Superior temporal gyrus (tissue), 1 donor: ENCODE data around the gene HYAL3.
"Not testable (repeated sequence)": the region's sequence is repeated elsewhere in the genome, so short reads cannot be mapped to it uniquely, and the experiment has no call there.

Experiments
- DNase-seq: peaks from one replicate; pipeline ENCODE4 v3.0.0-alpha.2; 2016; ENCODE audit errors: extremely low spot score

The HYAL3 gene

GRCh38 chr3:50290161-50290641 lies 9.0 kb downstream of the HYAL3 start:
- DNase-seq: no peak

GRCh38 chr3:50289130-50289529 lies 10.1 kb downstream of the HYAL3 start:
- no peak for DNase-seq

GRCh38 chr3:50288387-50289007 lies 10.7 kb downstream of the HYAL3 start:
- DNase-seq: no peak

GRCh38 chr3:50287262-50287661 lies 11.9 kb downstream of the HYAL3 start:
- no peak for DNase-seq

GRCh38 chr3:50286322-50287227 lies 12.6 kb downstream of the HYAL3 start:
- DNase-seq: no peak

GRCh38 chr3:50284121-50284520 lies 15.1 kb downstream of the HYAL3 start:
- DNase-seq: not testable (repeated sequence)

GRCh38 chr3:50279255-50280016 lies 19.8 kb downstream of the HYAL3 start:
- no peak for DNase-seq

- DNase-seq: peak; percentile 26
These were observed 20.4 kb downstream of the HYAL3 start, which contains the start of gene LSMEM2 for GRCh38 chr3:50278880-50279224. TSS of gene LSMEM2 (plus strand) at chr3:50279087. CDS start at chr3:50279114, 27 bp downstream.

- DNase-seq: peak; percentile 71
These were observed 20.9 kb downstream of the HYAL3 start for GRCh38 chr3:50278123-50278879.

- no peak for DNase-seq
These were observed 22.5 kb downstream of the HYAL3 start for GRCh38 chr3:50276762-50277101.

- no peak for DNase-seq
These were observed 23.0 kb downstream of the HYAL3 start for GRCh38 chr3:50275996-50276761.

- DNase-seq: no peak
These were observed 23.8 kb downstream of the HYAL3 start for GRCh38 chr3:50275141-50275995.

GRCh38 chr3:50274371-50275104 lies 24.7 kb downstream of the HYAL3 start:
- peak; percentile 51 for DNase-seq

GRCh38 chr3:50273689-50274065 lies 25.5 kb downstream of the HYAL3 start:
- no peak for DNase-seq

GRCh38 chr3:50272911-50273688 lies 26.1 kb downstream of the HYAL3 start:
- peak; percentile 97 for DNase-seq

- not testable (repeated sequence) for DNase-seq
These were observed 26.7 kb downstream of the HYAL3 start for GRCh38 chr3:50272538-50272910.

GRCh38 chr3:50271314-50271936 lies 27.8 kb downstream of the HYAL3 start:
- no peak for DNase-seq
